ENCODE measurements around the gene MAP2.
"Not testable (repeated sequence)": the region's sequence is repeated elsewhere in the genome, so short reads cannot be mapped to it uniquely, and the experiment has no call there.

The MAP2 gene

GRCh38 chr2:209547726-209548125, 123.9 kb downstream of the MAP2 start:
- no peak for FAIRE-seq

DNA sequence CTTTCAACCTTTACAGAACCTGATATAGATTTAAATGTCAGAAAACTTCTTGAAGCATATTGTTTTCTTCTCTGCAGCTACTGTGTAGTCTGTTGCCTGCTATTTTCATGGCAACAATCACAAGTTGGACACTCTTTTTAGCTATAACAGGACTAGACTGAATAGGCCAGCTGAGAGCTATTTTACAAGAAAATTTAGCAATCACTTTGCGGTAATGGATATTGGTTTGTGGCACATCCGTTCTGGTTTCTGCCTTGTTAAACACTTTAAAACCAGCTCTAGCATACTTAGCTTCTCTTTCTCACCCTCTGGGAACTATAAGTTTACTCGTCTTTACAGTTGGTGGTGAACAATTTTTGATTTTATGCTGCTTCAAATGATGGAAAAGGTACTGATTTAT, 125.7 kb downstream of the MAP2 start:
- no peak for FAIRE-seq

GRCh38 chr2:209553913-209554312, 130.1 kb downstream of the MAP2 start:
- no peak for FAIRE-seq

DNA sequence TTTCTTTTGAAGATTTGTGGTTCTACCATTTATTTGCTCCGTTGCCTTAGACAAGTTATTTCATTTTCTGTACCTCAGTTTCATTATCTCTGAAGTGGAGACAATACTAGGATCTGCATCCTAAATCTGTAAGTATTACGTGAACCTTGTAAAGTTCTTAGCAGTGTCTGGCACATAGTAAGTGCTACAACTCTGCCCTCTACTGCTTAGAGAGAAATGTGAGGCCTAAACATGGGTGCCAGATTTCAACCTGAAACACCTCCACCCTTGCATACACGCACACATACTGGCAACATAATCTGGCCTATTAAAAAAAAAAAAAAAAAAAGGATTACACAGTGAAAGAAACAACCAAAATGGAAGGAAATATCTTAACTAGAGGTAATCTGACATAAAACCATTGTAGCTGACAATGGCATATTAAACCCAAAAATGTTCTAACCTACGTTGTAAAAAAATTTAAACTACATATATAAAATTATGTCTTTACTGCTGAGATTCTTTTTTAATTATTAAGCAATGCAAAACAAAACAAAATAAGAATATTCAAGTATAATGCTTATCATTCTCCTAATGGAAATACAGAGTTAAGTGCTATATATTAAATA, 132.6 kb downstream of the MAP2 start:
- no peak for FAIRE-seq

- FAIRE-seq = no peak
Observed at GRCh38 chr2:209560911-209561310, 137.1 kb downstream of the MAP2 start.

DNA sequence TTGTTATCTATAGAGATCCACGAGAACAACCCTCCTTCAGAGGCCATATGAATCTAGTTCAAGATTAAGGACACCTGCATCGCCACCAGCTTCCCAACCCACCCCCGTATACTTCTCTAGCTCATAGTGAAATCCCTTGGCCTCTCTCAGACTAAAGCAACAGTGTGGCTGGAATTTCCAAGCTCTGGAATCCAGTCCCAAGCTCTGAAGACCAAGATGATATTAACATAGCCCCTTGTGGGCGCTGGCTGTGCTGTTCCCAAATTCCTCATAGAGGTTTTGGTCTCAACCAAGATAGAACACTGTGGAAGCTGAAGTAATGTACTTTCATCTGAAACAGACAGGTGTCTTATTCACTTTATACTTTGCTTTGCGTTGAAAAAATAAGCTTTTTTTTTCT, 139.6 kb downstream of the MAP2 start:
- FAIRE-seq = no peak

GRCh38 chr2:209564816-209565215, 141.0 kb downstream of the MAP2 start:
- no peak for FAIRE-seq

GRCh38 chr2:209565896-209566582, 142.2 kb downstream of the MAP2 start:
- FAIRE-seq = no peak

- no peak for FAIRE-seq
Observed at GRCh38 chr2:209570194-209570593, 146.3 kb downstream of the MAP2 start.

DNA sequence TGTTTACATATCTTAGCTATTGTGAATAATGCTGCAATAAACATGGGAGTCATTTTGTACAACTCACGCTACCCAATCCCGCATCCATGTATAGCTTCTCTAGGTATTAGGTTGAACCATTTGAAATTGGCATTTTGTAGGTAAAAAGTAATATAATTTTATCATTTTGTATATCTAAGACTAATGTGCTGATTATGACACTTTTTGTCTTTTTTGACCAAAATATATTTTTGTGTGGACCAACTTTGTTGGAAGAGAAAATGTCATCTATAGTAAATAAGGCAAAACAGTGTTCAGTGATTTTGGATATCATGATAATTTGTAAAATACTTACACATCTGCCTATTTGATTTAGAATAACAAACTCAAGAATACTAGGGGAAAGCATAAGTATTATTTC, 150.7 kb downstream of the MAP2 start:
- no peak for FAIRE-seq

- FAIRE-seq = peak; percentile 90
Observed at GRCh38 chr2:209577376-209578357, 153.8 kb downstream of the MAP2 start.

DNA sequence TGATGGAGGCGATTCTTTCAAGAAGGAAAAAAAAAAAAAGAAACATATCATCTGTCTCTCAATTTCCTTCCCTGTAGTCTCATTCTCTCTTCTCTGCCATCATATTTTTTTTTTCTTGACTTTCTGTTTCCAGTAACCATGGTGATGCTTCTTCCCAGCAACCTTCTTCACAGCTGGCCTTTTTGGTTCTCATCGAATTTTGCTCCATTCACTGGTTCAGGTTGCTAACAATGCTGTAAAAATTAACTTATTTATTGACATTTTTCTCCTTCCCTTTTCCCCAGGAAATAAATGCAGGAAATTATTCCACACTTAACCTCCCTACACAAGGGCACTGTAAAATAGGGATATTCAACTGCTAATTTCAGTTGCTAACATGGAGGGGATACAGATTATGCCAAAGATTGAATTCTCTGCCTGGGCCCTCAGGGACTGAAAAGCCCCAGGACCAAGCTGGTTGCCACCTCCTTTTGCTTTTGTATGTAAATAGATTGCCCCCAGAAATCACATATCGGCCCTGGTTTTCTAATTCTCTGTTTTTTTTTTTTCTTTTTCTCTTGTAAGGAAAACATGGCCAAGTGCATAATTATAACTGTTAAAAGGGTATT, 154.7 kb downstream of the MAP2 start:
- FAIRE-seq = no peak

DNA sequence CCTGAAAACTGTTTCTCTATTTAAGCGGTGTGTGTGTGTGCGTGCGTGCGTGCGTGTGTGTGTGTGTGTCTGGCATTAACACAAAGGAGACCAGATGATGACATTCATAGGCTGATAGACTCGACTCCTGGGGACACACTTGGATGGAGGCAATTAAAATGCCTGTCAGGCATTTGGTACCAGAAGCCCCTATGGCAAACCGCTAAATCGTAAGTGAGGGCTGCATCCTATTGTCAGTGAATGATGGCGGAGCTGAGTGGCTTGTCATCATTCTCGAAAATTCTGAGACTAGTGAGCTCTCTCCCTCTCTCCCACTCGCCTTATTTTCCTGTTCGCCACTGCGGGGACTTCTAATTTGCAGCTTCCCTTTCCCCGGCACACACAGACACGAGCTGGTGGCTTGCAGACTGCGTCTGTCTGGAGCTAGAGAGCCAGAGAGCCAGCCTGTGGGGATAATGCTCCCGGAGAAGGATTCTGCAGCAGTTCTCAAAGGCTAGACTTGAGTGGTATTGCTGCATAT, 155.4 kb downstream of the MAP2 start:
- FAIRE-seq = no peak

- no peak for FAIRE-seq
Observed at GRCh38 chr2:209581040-209581439, 157.2 kb downstream of the MAP2 start.

DNA sequence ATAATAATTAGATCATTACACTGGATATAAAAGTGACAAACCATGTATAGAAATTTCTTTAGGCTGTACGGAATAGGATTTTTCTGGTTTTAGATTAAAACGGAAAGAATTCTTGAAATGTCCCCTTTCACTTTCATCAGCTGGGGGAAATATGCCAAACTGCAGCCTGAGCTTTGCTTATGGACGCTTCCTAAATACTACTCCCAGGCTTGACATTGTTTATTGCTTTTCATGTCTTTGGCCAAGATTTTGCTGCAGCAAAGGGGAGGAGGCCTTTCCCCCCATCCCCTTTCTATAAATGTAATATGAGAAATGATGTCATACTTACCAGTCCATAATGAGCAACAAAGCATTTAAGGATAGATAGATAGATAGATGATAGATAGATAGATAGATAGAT, 158.4 kb downstream of the MAP2 start:
- FAIRE-seq = no peak

- FAIRE-seq = no peak
Observed at GRCh38 chr2:209584472-209584871, 160.6 kb downstream of the MAP2 start.

- no peak for FAIRE-seq
Observed at GRCh38 chr2:209584915-209585314, 161.1 kb downstream of the MAP2 start.

GRCh38 chr2:209591021-209591420, 167.2 kb downstream of the MAP2 start:
- no peak for FAIRE-seq

- FAIRE-seq = no peak
Observed at GRCh38 chr2:209592106-209592505, 168.3 kb downstream of the MAP2 start.

DNA sequence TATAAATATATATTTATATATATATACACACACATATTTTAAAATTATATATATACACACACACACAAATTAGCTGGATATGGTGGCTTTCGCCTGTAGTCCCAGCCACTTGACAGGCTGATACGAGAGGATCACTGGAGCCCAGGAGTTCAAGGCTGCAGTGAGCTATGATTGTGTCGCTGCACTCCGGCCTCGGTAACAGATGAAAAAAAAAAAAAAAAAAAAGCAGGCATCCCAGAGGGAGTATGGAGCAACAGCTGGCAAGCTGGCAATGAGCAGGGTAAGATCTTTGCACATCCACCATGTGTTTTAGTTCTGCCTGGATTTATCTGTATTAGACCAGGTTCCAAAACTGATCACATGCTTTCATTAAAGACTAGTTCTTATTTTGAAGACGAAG, 170.1 kb downstream of the MAP2 start:
- no peak for FAIRE-seq

DNA sequence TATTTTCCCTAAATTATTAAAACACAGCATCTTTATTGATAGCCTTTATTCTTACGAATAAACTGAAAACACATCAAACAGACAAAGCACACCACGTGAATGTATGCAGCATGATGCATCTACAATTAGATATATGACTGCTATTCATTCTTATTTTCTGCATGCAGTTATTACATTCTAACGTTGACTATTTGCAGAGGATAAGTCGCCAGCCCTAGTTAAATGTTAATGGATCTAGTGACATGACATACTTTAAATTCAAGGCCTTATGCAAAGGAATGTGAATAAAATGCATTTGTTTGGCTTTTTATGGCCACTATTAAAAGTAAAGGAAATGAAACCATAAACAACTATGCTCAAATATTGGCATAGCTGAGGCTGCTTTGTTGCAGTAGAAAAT, 172.4 kb downstream of the MAP2 start:
- no peak for FAIRE-seq

DNA sequence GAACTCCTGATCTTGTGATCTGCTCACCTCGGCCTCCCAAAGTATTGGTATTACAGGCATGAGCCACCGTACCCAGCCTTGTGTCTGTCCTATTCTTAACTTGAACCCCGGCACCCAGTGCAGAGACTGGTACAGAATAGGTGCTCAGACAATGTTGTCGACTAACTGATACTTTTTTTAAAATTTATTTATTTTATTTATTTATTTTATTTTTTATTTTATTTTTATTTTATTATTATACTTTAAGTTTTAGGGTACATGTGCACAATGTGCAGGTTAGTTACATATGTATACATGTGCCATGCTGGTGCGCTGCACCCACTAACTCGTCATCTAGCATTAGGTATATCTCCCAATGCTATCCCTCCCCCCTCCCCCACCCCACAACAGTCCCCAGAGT, 174.4 kb downstream of the MAP2 start:
- FAIRE-seq = not testable (repeated sequence)

Measured in A204.1 (cell line).